GM21717 (cell line): ENCODE results near the gene C14orf132.

Experiments
- ATAC-seq: cut with Tn5 transposase; IDR thresholded peaks from one replicate; pipeline ENCODE4 v1.9.1; 2021; ENCODE audit warnings: mild to moderate bottlenecking, moderate library complexity; ENCODE audit not compliant: unreplicated experiment

Gene C14orf132

DNA sequence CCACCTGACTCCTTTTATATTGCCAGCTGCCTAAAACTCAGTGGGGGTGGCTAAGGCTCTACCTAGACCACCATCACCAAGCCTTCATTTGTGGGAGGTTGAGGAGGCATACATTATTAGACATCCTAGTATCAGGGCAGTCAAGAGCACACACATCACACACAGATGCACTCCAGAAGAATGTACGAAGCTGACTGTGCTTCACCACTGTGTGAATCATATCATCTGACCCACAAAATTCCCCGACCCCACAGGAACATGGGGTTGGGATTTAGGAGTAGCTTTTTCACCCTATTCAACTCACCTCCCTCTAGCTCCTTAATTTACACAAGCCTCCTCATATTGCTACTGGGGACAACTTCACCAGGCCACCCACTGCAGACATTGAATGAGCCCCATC lies 100.7 kb downstream of the C14orf132 start:
- no peak for ATAC-seq

DNA sequence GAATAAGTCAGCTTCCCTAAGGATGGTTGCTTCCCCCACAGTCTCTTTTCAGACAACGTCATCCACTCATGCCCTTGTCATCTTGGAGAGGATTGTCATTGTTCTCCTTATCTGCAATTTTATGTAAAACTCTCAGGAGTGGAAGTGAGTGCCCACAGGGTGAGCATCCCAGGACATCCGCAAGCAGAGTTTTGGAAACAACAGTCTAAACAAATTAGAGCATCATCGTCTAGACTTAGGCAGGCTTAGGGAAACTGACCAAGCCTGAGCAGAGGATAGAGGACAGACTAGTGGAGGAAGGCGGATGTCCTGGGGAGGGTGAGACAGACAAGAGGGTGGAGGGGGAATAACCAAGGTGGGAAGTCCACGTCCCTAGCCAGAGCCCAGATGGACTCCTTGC lies 101.8 kb downstream of the C14orf132 start:
- no peak for ATAC-seq
